PC-3 (cell line): ENCODE data around the gene EDN3. TPM values are rescaled to one million over a fixed set of nuclear protein-coding genes. Genes with fewer than 3 reads are reported as not detected.

Experiments
- ATAC-seq: fragments of 200-7000 bp; cut with Tn5 transposase; 2 replicates; pipeline ENCODE4 v1.9.1; 2020; ENCODE audit warnings: mild to moderate bottlenecking, moderate library complexity
- BruUV-seq: library from RNA; stranded (reverse); fragments of 400-500 nt; replicated peaks from 2 replicates; lab custom pipeline; 2021; lab: Mats Ljungman, UMichigan
- CTCF ChIA-PET: fragments of 300-600 bp; sonication (Branson Sonifier 250); formaldehyde crosslinking; loops from one replicate; lab custom pipeline; 2022; ENCODE audit warnings: antibody characterized with exemption; lab: Charles Lee
- POLR2A ChIA-PET: fragments of 300-600 bp; sonication (Branson Sonifier 250); formaldehyde crosslinking; loops from one replicate; lab custom pipeline; 2022; ENCODE audit warnings: antibody characterized with exemption; ENCODE audit not compliant: unreplicated experiment; lab: Charles Lee
- DNase-seq: peaks from one replicate; pipeline ENCODE4 v3.0.0-alpha.2; 2015
- H2AFZ ChIP-seq: fragments of 300-600 bp; sonication (generic); 2 replicates; pipeline ENCODE4 v1.6.0; 2016; ENCODE audit warnings: antibody characterized with exemption, low read length
- H3F3A ChIP-seq: fragments of 300-600 bp; sonication (generic); one replicate; pipeline ENCODE4 v1.6.0; 2017; ENCODE audit warnings: antibody characterized with exemption, low read length, control low read depth, mild to moderate bottlenecking; ENCODE audit not compliant: unreplicated experiment
- H3K27ac ChIP-seq: fragments of 300-600 bp; sonication (generic); 2 replicates; pipeline ENCODE4 v1.5.1; 2016; ENCODE audit warnings: mild to moderate bottlenecking, low read length
- H3K27me3 ChIP-seq: fragments of 300-600 bp; sonication (generic); 2 replicates; pipeline ENCODE4 v1.6.1; 2016; ENCODE audit warnings: low read length, mixed read lengths
- H3K36me3 ChIP-seq: fragments of 300-600 bp; sonication (generic); 2 replicates; pipeline ENCODE4 v1.6.1; 2016; ENCODE audit warnings: low read depth, mixed run types, low read length, mixed read lengths
- H3K4me1 ChIP-seq: fragments of 300-600 bp; sonication (generic); 2 replicates; pipeline ENCODE4 v1.5.1; 2016; ENCODE audit warnings: low read length; ENCODE audit not compliant: insufficient read depth
- H3K4me2 ChIP-seq: fragments of 300-600 bp; sonication (generic); 2 replicates; pipeline ENCODE4 v1.6.0; 2016; ENCODE audit warnings: low read length
- H3K4me3 ChIP-seq: fragments of 300-600 bp; sonication (generic); 2 replicates; pipeline ENCODE4 v1.5.1; 2016; ENCODE audit warnings: mild to moderate bottlenecking, low read length, mixed read lengths
- H3K79me2 ChIP-seq: fragments of 300-600 bp; sonication (generic); 2 replicates; pipeline ENCODE4 v1.6.1; 2017; ENCODE audit warnings: low read length, mixed read lengths
- H3K9ac ChIP-seq: fragments of 300-600 bp; sonication (generic); 2 replicates; pipeline ENCODE4 v1.6.0; 2016; ENCODE audit warnings: mild to moderate bottlenecking, low read length
- H3K9me2 ChIP-seq: fragments of 300-600 bp; sonication (generic); replicated peaks from 2 replicates; pipeline ENCODE4 v1.6.1; 2016; ENCODE audit warnings: mixed run types, low read length, mixed read lengths
- H3K9me3 ChIP-seq: fragments of 300-600 bp; sonication (generic); 2 replicates; pipeline ENCODE4 v1.6.1; 2016; ENCODE audit warnings: low read length, mixed read lengths
- H4K20me1 ChIP-seq: fragments of 300-600 bp; sonication (generic); 2 replicates; pipeline ENCODE4 v1.6.1; 2016; ENCODE audit warnings: low read length, mixed read lengths
- EZH2 ChIP-seq: fragments of 300-600 bp; sonication (generic); IDR thresholded peaks from one replicate; pipeline ENCODE4 v1.6.1; 2017; ENCODE audit warnings: antibody characterized with exemption, mild to moderate bottlenecking, low read length; ENCODE audit not compliant: unreplicated experiment
- intact Hi-C: fragments of 100-400 bp; cut with micrococcal nuclease; formaldehyde crosslinking; loops from 2 replicates; pipeline ENCODE4 v1.9.0; 2023
- total RNA-seq: library from RNA; depleted of rRNA; stranded (reverse); fragments of >200 nt; gene quantifications from 2 replicates; pipeline ENCODE4 v1.2.3, GENCODE V29; 2014
- TF ChIP-seq, protein P1 (sequence below): fragments of 300-600 bp; sonication (generic); conservative IDR thresholded peaks from 2 replicates; pipeline ENCODE4 v1.5.1; 2017; ENCODE audit warnings: antibody characterized with exemption, low read depth, mild to moderate bottlenecking, low read length

The EDN3 gene
- total RNA-seq, 1 experiment from 2014 or later: not detected

DNA sequence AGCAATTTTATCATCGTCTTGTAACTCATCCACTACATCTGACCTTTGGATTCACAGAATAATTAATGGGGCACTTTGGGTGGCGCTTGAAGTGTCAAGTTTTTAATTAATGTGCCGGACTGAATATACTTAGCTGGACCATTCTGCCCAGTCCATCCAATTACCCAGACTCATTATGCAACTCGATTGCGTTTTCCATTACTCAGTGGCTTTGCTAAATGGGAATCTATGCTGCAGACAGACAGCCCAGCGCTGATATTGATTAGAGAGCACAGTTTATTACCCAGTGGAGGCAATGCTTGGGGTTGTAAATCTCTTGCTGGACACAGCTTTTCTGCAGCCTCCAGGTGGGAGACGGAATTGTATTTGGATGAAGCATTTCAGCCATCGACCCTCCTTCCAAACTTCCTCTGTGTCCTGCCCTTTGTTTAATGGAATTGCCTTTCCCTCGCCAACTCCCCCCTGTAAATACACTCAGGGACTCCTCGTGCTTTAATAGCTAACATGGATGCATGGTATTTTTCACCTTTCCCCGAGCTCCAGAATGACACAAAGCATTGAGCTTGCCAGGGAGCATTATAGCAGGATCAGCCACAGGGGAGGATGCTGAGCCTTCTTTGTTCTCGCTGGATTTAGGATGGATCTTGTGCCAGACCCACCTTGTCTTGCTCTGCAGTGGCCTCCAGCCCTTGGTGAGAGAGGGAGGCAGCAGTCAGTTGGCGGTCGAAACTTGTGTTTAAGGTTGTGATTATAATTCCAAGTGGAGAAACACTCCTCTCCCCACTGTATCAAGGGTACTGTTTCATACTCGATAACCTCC lies 59.7 kb downstream of the EDN3 start:
- H3F3A ChIP-seq: no peaks in the 10 kb centered on the region
- ATAC-seq: no peak
- TF ChIP-seq EZH2: no peak
- TF ChIP-seq, protein P1, sequence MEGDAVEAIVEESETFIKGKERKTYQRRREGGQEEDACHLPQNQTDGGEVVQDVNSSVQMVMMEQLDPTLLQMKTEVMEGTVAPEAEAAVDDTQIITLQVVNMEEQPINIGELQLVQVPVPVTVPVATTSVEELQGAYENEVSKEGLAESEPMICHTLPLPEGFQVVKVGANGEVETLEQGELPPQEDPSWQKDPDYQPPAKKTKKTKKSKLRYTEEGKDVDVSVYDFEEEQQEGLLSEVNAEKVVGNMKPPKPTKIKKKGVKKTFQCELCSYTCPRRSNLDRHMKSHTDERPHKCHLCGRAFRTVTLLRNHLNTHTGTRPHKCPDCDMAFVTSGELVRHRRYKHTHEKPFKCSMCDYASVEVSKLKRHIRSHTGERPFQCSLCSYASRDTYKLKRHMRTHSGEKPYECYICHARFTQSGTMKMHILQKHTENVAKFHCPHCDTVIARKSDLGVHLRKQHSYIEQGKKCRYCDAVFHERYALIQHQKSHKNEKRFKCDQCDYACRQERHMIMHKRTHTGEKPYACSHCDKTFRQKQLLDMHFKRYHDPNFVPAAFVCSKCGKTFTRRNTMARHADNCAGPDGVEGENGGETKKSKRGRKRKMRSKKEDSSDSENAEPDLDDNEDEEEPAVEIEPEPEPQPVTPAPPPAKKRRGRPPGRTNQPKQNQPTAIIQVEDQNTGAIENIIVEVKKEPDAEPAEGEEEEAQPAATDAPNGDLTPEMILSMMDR: no peak
- H3K36me3 ChIP-seq: no peaks in the 10 kb centered on the region
- intact Hi-C loops: no loop called here
- H4K20me1 ChIP-seq: no peaks in the 10 kb centered on the region
- H3K27ac ChIP-seq: no peak overlapping the region
- DNase-seq: no peak
- no peak overlapping the region for H3K9ac ChIP-seq
- H3K9me2 ChIP-seq: no peaks in the 10 kb centered on the region
- no peaks in the 10 kb centered on the region for H3K4me1 ChIP-seq
- POLR2A ChIA-PET: no interaction called here
- peaks cover 82% of the 10 kb centered on the region for H3K27me3 ChIP-seq
- H3K9me3 ChIP-seq: no peaks in the 10 kb centered on the region
- H2AFZ ChIP-seq: no peak overlapping the region
- H3K4me2 ChIP-seq: no peak overlapping the region
- CTCF ChIA-PET: no interaction called here
- no peaks in the 10 kb centered on the region for H3K79me2 ChIP-seq
- H3K4me3 ChIP-seq: no peak overlapping the region
- no TSS peak for BruUV-seq

DNA sequence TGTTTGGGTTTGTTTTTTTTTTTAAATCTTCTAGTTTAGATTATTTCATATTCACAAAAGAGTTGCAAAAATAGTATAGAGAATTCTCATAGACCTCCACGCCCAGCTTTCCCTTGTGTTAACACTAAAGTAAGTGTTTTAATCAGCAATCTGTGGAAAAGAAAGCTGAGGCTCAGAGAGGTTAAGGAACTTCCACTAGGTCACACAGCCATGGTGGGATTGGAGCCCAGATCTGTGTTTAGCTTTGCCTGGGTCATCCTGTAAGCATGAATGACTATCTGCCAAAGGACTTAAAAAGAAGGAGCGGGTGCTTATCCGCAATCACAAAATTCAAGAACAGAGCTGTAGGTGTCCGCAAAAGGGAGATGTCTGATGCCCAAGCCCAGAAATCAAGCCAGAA lies 60.5 kb downstream of the EDN3 start:
- CTCF ChIA-PET: no interaction called here
- BruUV-seq: no TSS peak

GRCh38 chr20:59361411-59361810 lies 61.0 kb downstream of the EDN3 start:
- ChIA-PET CTCF (no interaction called here), POLR2A (no interaction called here)
- Histone ChIP-seq H3K9ac (no peak overlapping the region), H3K36me3 (no peaks in the 10 kb centered on the region), H4K20me1 (no peaks in the 10 kb centered on the region), H3K4me3 (no peak overlapping the region), H3K4me1 (no peaks in the 10 kb centered on the region), H2AFZ (no peak overlapping the region), H3K27ac (no peak overlapping the region), H3K79me2 (no peaks in the 10 kb centered on the region), H3K4me2 (no peak overlapping the region), H3F3A (no peaks in the 10 kb centered on the region), H3K9me3 (no peaks in the 10 kb centered on the region), H3K9me2 (no peaks in the 10 kb centered on the region), H3K27me3 (peaks cover 89% of the 10 kb centered on the region)
- no peak for TF ChIP-seq EZH2
- TF ChIP-seq, protein P1: no peak
- intact Hi-C loops: no loop called here
- DNase-seq (no peak), ATAC-seq (no peak)
- BruUV-seq: no TSS peak

More for the DNA sequence above, 60.5 kb downstream of the EDN3 start:
- H3K9me2 ChIP-seq: no peaks in the 10 kb centered on the region
- no peak overlapping the region for H3K4me2 ChIP-seq
- H3K36me3 ChIP-seq: no peaks in the 10 kb centered on the region
- no peak overlapping the region for H3K27ac ChIP-seq
- ATAC-seq (no peak), DNase-seq (no peak)
- H3K4me3 ChIP-seq: no peak overlapping the region
- H2AFZ ChIP-seq: no peak overlapping the region
- H3K27me3 ChIP-seq: peaks cover 89% of the 10 kb centered on the region
- no peaks in the 10 kb centered on the region for H3K79me2 ChIP-seq
- H4K20me1 ChIP-seq: no peaks in the 10 kb centered on the region
- POLR2A ChIA-PET: no interaction called here
- no peaks in the 10 kb centered on the region for H3F3A ChIP-seq
- H3K4me1 ChIP-seq: no peaks in the 10 kb centered on the region
- intact Hi-C loops: no loop called here
- no peak overlapping the region for H3K9ac ChIP-seq
- H3K9me3 ChIP-seq: no peaks in the 10 kb centered on the region
- TF ChIP-seq, protein P1: no peak
